ENCODE data around the gene ZCCHC2.

ZCCHC2 gene

GRCh38 chr18:62522504-62523254, at the start of gene ZCCHC2:
TSS of gene ZCCHC2 (plus strand) at chr18:62523025. CDS start at chr18:62523425, 400 bp downstream.
- peak; percentile 99 for DNase-seq

GRCh38 chr18:62479574-62479973, 43.3 kb upstream of the ZCCHC2 start:
- DNase-seq, result no peak

GRCh38 chr18:62480927-62481326, 41.9 kb upstream of the ZCCHC2 start:
- DNase-seq, result no peak

DNA sequence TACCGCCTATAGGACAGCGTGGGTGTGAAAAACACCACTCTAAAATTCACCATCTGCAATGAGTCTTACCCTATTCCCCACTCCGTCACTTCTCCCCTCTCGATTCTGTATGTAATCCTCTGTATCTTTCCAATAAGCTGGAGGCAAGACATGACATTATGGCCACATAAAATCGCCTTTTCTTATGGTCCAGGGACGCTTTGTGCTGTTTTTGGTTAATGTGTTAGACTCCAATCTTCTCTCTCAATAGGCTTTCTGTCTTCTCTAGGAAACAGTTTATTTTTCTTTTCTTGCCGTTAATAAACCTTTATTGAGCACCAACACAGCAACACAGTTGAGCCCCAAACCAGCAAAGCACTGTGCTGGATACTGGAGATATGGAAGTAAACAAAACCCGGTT, 37.9 kb upstream of the ZCCHC2 start:
- DNase-seq, result no peak

GRCh38 chr18:62485684-62486083, 37.1 kb upstream of the ZCCHC2 start:
- DNase-seq, result no peak

- DNase-seq, result no peak
Measured at GRCh38 chr18:62486290-62486964, 36.4 kb upstream of the ZCCHC2 start.

DNA sequence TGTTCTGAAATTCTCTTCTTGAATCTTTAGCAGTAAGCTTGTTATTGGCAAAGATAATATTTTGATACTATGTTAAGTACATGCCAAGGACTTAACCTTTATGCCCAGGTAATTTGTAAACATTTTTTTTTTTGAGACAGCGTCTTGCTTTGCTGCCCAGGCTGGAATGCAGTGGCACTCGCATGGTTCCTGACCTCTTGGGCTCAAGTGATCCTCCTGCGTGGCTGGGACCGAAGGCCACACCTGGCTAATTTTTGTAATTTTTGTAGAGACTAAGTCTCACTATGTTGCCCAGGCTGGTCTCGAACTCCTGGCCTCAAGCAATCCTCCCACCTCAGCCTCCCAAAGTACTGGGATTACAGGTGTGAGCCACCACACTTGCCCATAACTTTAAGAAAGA, 35.7 kb upstream of the ZCCHC2 start:
- DNase-seq, result no peak

GRCh38 chr18:62490967-62491695, 31.7 kb upstream of the ZCCHC2 start:
- DNase-seq, result no peak

DNA sequence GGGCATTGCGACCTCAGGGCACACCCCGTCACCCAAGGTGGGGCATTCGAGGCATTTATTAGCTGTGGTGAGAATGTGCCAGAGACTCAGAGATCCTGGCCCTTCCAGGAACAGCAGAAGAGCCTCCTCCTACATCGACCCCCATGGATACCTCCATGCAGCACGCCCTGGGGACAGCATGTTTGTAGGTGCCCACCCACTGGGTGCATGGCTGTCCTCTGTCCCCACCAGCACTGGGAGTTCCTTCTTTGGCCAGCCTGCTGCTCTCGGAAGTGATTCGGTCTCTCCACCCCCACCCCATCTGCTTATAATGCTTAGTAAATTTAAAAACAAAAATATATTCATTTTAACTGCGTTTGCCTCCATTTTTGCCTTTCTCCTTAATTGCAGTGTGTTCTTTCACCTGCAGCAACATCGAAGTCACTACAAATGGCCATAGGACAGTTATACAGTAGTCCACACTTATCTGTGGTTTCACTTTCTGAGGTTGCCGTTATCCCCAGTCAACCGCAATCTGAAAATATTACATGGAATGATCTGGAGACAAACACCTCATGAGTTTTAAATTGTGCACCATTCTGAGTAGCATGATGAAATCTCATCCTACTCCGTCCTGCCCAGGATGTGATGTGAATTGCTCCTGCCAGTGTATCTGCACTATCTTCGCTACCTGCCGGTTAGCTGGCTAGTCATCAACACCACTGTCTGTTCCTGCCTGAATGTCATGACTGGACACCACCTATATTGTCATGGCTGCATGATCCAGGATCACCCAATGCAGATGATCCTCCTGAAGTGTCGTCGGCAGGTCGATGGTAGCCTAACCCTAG, 29.6 kb upstream of the ZCCHC2 start:
- no peak for DNase-seq

DNA sequence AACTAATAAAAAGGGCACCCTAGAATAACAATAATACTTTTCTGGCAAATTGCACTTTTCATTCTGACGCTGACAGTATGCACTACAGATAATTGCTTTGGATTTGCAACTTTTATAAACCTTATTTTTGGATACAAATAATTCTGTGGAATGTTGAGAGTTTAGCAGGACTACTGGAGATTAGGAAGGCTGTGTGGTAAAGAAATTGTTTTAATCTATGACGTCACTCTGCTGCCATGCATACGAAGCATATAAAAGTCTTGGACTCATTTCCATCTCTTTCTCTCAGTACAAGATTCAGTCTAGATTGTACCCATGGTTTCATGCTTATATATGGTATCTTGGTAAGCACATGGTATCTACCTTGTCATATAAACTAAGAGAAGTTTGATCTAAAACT, 28.1 kb upstream of the ZCCHC2 start:
- no peak for DNase-seq

- DNase-seq, result no peak
Measured at GRCh38 chr18:62496262-62496661, 26.6 kb upstream of the ZCCHC2 start.

DNA sequence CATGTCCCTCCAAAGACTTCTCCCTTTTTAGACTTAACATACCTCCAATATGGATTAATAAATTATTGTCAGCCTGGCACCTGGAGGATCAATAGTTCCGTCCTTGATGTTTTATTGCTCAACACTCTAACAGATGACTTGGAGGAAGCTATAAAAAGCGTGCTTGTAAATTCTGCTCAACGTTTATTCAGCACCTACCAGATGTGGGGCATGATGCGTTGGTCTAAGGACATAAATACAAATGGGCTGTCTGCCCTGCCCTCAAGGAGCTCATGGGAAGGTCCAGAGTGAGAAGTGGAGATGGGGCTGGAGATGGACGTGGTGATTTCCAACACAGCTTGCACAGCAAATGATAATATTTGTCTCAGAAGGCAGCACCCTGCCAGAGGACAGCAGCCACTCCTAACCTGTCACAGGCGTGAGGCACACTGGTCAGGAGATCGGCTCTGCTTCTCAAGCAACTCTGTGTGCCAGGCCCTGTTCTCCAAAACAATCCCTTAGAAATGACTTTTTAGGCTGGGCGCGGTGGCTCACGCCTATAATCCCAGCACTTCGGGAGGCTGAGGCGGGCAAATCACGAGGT, 25.5 kb upstream of the ZCCHC2 start:
- DNase-seq, result no peak

DNA sequence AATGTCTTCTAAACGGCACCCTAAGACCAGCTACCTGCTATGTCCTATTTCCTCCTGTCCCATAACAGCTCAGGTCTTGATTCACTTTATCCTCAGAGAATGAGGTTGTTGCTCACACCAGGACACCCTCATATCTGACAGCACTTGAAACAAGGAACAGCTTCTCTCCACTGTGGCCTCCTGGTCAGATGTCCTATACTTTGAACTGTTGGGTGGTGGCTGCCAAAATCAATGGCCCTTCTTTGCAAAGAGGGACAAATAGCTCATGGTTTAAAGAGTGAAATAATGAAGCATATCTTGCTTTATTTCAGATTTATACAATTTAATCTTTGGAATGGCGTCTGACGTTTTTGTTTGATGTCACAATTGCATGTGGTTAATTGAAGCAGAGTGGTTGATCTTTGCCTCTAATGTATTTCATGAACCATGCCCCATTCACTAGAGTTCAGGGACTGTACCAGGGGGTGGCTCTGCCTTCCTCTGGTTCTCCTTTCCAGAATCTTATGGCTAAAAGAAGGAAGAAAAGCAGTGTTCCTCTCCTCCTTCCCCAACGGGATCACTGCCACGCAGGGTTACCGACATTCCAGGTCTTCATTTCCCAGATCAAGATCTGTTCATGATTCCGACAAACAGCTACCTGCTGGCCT, 24.1 kb upstream of the ZCCHC2 start:
- no peak for DNase-seq

DNA sequence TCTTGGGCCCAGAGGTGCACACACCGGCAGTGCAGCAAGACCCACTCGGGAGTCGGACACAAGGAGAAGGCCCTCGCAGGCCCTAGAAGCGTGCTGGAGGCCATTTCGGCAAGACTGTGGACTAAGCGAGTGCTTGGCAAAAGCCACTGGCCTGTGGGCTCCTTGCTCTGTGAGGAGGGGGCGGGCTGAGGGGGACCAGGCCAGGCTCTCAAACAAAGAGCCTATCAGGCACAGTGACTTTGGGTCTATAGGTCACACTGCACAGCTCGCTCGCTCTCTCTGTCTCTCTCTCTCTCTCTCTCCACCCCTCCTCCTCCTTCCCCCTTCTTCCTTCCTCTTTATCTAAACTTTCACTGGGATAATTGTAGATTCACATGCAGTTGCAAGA, 23.6 kb upstream of the ZCCHC2 start:
- no peak for DNase-seq

DNA sequence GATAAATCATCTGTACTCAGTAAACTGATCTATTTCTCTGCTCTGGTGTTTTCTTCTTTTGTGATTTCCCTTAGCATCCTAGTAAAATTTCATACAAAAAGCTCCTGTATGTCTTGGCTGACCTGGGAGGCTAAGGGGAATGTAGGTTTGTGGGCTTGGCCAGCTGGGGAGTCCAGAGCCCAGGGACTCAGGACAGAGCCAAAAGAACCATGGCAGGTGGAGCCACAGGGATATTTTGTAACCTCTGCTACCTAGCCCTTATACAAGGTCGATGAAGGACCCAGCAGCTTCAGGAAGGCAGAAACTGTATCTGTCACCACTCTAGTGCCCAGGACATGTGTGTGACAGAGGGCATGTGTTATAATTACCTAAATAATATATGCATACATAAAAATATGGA, 22.7 kb upstream of the ZCCHC2 start:
- DNase-seq, result no peak

DNA sequence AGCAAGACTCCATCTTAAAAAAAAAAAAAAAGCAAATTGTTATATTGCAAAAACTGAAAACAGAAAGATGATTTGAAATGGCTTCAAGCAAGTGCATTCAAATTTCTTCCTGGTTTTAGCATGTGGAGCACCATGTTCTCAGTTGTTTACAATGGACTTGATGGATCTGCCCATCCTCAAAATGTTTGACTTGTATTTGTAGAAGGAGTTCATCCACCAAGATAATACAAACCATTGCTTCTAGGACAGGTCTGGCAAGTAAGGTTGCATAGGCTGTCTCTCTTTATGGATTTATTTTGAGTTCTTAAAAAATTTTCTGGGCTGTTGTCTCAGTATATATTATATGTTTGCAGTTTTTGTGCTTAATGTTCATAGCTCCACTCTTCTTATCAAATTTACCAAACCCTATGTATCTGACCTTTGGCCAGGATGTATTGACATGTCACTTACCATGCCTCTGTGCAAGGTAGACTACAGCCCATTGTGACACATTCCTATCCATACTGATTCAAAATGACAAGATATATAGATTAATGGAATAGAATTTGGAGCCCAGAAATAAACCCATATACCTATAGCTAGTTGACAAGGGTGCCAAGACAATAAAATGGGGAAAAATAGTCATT, 21.7 kb upstream of the ZCCHC2 start:
- DNase-seq, result no peak

- DNase-seq, result peak; percentile 13
Measured at GRCh38 chr18:62505669-62506494, 16.9 kb upstream of the ZCCHC2 start.

- DNase-seq, result no peak
Measured at GRCh38 chr18:62506495-62507143, 16.2 kb upstream of the ZCCHC2 start.

DNA sequence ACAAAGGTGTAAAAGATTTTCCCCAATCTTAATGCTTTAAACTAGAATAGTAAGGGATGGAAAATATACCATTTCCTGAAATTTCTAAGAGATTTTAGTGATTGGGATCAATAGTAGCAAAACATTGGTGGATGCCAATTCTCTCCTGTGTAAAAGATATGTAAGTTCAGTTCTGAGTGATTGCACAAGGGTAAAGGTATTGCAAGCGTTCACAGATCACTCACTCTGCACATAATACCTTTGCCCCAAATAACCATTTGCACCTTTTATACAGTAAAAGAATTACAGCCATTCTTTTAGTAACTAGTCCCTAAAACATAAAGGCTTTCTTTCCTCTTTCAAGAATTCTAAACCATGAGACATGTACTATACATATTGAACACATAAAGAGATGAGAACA, 13.0 kb upstream of the ZCCHC2 start:
- no peak for DNase-seq

- DNase-seq, result no peak
Measured at GRCh38 chr18:62510789-62511188, 12.0 kb upstream of the ZCCHC2 start.

Data from activated effector memory CD4-positive, alpha-beta T cell treated with Interleukin-2 at 50 U/mL for 16 hours (primary cell).